ENCODE results near the gene ISM1.

Gene ISM1

GRCh38 chr20:13229538-13229937 lies 8.5 kb downstream of the ISM1 start:
- Histone ChIP-seq H3K36me3 (ENCODE audit: insufficient read depth, low read length) (no peaks in the 10 kb centered on the region), H2AFZ (ENCODE audit: low read length) (no peak overlapping the region), H4K20me1 (ENCODE audit: insufficient read depth, low read length) (no peaks in the 10 kb centered on the region), H3K27me3 (ENCODE audit: insufficient read depth, low read length) (no peaks in the 10 kb centered on the region), H3K9me3 (ENCODE audit: low read length) (no peaks in the 10 kb centered on the region), H3F3A (ENCODE audit: insufficient read depth, low read length) (no peaks in the 10 kb centered on the region), H3K27ac (ENCODE audit: low read depth, low read length, poor library complexity, severe bottlenecking) (no peak overlapping the region), H3K4me1 (ENCODE audit: insufficient read depth, low read length, severe bottlenecking) (no peaks in the 10 kb centered on the region), H3K9me2 (ENCODE audit: low read depth, low read length) (no peaks in the 10 kb centered on the region), H3K79me2 (ENCODE audit: insufficient read depth, low read length) (no peaks in the 10 kb centered on the region), H3K4me3 (ENCODE audit: low read depth, low read length, poor library complexity, severe bottlenecking) (no peak overlapping the region), H3K9ac (ENCODE audit: low read length) (no peak overlapping the region), H3K4me2 (ENCODE audit: low read length) (no peak overlapping the region)
- TF ChIP-seq CTCF (IDR thresholded peaks at IDR 0.05; ENCODE audit: low read length): no peak
- TF ChIP-seq EZH2 (IDR thresholded peaks at IDR 0.05; ENCODE audit: borderline replicate concordance, low read length): no peak

- Histone ChIP-seq H3K27me3 (ENCODE audit: insufficient read depth, low read length) (no peaks in the 10 kb centered on the region), H3K27ac (ENCODE audit: low read depth, low read length, poor library complexity, severe bottlenecking) (no peak overlapping the region), H3K36me3 (ENCODE audit: insufficient read depth, low read length) (no peaks in the 10 kb centered on the region), H3K79me2 (ENCODE audit: insufficient read depth, low read length) (no peaks in the 10 kb centered on the region), H4K20me1 (ENCODE audit: insufficient read depth, low read length) (no peaks in the 10 kb centered on the region), H3K9me2 (ENCODE audit: low read depth, low read length) (no peaks in the 10 kb centered on the region), H3K4me3 (ENCODE audit: low read depth, low read length, poor library complexity, severe bottlenecking) (no peak overlapping the region), H3K4me2 (ENCODE audit: low read length) (no peak overlapping the region), H3F3A (ENCODE audit: insufficient read depth, low read length) (no peaks in the 10 kb centered on the region), H3K9me3 (ENCODE audit: low read length) (no peaks in the 10 kb centered on the region), H3K9ac (ENCODE audit: low read length) (no peak overlapping the region), H3K4me1 (ENCODE audit: insufficient read depth, low read length, severe bottlenecking) (no peaks in the 10 kb centered on the region), H2AFZ (ENCODE audit: low read length) (no peak overlapping the region)
- TF ChIP-seq EZH2 (IDR thresholded peaks at IDR 0.05; ENCODE audit: borderline replicate concordance, low read length): no peak
- no peak for TF ChIP-seq CTCF (IDR thresholded peaks at IDR 0.05; ENCODE audit: low read length)
These were observed 10.1 kb downstream of the ISM1 start for GRCh38 chr20:13231031-13231752.

GRCh38 chr20:13232999-13233398 lies 11.9 kb downstream of the ISM1 start:
- Histone ChIP-seq H3K9me3 (ENCODE audit: low read length) (no peaks in the 10 kb centered on the region), H3K9me2 (ENCODE audit: low read depth, low read length) (no peaks in the 10 kb centered on the region), H3K79me2 (ENCODE audit: insufficient read depth, low read length) (no peaks in the 10 kb centered on the region), H3F3A (ENCODE audit: insufficient read depth, low read length) (no peaks in the 10 kb centered on the region), H3K9ac (ENCODE audit: low read length) (no peak overlapping the region), H2AFZ (ENCODE audit: low read length) (no peak overlapping the region), H3K27ac (ENCODE audit: low read depth, low read length, poor library complexity, severe bottlenecking) (no peak overlapping the region), H3K36me3 (ENCODE audit: insufficient read depth, low read length) (no peaks in the 10 kb centered on the region), H3K4me1 (ENCODE audit: insufficient read depth, low read length, severe bottlenecking) (no peaks in the 10 kb centered on the region), H3K27me3 (ENCODE audit: insufficient read depth, low read length) (no peaks in the 10 kb centered on the region), H4K20me1 (ENCODE audit: insufficient read depth, low read length) (no peaks in the 10 kb centered on the region), H3K4me2 (ENCODE audit: low read length) (no peak overlapping the region), H3K4me3 (ENCODE audit: low read depth, low read length, poor library complexity, severe bottlenecking) (no peak overlapping the region)
- TF ChIP-seq CTCF (IDR thresholded peaks at IDR 0.05; ENCODE audit: low read length) (no peak), EZH2 (IDR thresholded peaks at IDR 0.05; ENCODE audit: borderline replicate concordance, low read length) (no peak)
